ENCODE results near the gene PDGFC. TPM values are rescaled to one million over a fixed set of nuclear protein-coding genes. Genes with fewer than 3 reads are reported as not detected.

PDGFC gene
- total and polyA plus RNA-seq, 2 of the 13 experiments (the other 11 are each of a cell fraction or from before 2014, with no cell fraction given), result 4.6 to 9.1 TPM

DNA sequence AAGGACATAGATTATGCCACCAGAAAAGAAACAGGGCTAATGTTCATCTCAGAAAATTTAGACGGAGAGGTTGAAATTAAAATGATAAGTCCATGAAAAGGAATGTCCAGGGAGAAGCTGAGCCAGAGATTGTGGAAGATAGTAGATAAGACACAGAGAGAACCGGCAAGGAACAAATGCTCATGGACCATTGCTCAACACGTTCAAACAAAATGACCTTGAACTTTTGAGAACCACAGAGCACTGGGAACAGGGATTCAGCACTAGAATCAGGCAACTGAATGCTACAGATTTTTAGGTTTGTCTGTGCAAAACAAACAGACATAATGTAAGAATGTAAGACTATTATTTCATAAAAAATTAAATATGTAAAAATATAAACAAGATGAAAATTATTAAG, 206.3 kb downstream of the PDGFC start (continued):
- TF ChIP-seq ZNF329 (CRISPR knock-in tag; IDR thresholded peaks at IDR 0.05; ENCODE audit: low read depth) (no peak), MBNL3 (CRISPR knock-in tag; conservative IDR thresholded peaks at IDR 0.05) (no peak), MYC (CRISPR knock-in tag; IDR thresholded peaks at IDR 0.05; ENCODE audit: borderline replicate concordance) (no peak), ZNF652 (CRISPR knock-in tag; IDR thresholded peaks at IDR 0.05; ENCODE audit: borderline replicate concordance, low read depth) (no peak), ZNF350 (CRISPR knock-in tag; IDR thresholded peaks at IDR 0.05; ENCODE audit: borderline replicate concordance, low read depth) (no peak), FOSL2 (CRISPR knock-in tag; IDR thresholded peaks at IDR 0.05) (peak; percentile 28; the same call in 1 of the 2 replicates), ZNF670 (CRISPR knock-in tag; IDR thresholded peaks at IDR 0.05; ENCODE audit: borderline replicate concordance) (no peak), ZNF17 (CRISPR knock-in tag; IDR thresholded peaks at IDR 0.05) (no peak), NR2F1 (CRISPR knock-in tag; IDR thresholded peaks at IDR 0.05) (peak; percentile 23 to 36; a peak in 1 of 4 replicates), RFX1 (IDR thresholded peaks at IDR 0.05) (no peak), MXD3 (CRISPR knock-in tag; IDR thresholded peaks at IDR 0.05) (no peak), ZNF3 (CRISPR knock-in tag; IDR thresholded peaks at IDR 0.05) (no peak), ARNT (IDR thresholded peaks at IDR 0.05) (no peak), NFRKB (IDR thresholded peaks at IDR 0.05) (no peak), THAP11 (CRISPR knock-in tag; IDR thresholded peaks at IDR 0.05) (no peak), ZFYVE20 (CRISPR knock-in tag; IDR thresholded peaks at IDR 0.05; ENCODE audit: borderline replicate concordance, low read depth) (no peak), SALL1 (CRISPR knock-in tag; IDR thresholded peaks at IDR 0.05) (peak; percentile 26; the same call in 1 of the 2 replicates), FLYWCH1 (CRISPR knock-in tag; IDR thresholded peaks at IDR 0.05) (no peak), SCMH1 (CRISPR knock-in tag; IDR thresholded peaks at IDR 0.05; ENCODE audit: borderline replicate concordance) (no peak), REPIN1 (CRISPR knock-in tag; IDR thresholded peaks at IDR 0.05; ENCODE audit: borderline replicate concordance, low read depth) (no peak), KAT8 (CRISPR knock-in tag; IDR thresholded peaks at IDR 0.05) (0 out of 2 replicates have a peak, but pooled peaks have one; percentile 18), POLR2AphosphoS5 (IDR thresholded peaks at IDR 0.05; ENCODE audit: low read depth, low read length) (no peak), ZMYM2 (CRISPR knock-in tag; IDR thresholded peaks at IDR 0.05) (no peak), PAWR (CRISPR knock-in tag; IDR thresholded peaks at IDR 0.05; ENCODE audit: borderline replicate concordance) (no peak), ATF2 (CRISPR knock-in tag; IDR thresholded peaks at IDR 0.05) (no peak), CCDC6 (CRISPR knock-in tag; IDR thresholded peaks at IDR 0.05) (no peak)
- TF ChIP-seq, protein P1, sequence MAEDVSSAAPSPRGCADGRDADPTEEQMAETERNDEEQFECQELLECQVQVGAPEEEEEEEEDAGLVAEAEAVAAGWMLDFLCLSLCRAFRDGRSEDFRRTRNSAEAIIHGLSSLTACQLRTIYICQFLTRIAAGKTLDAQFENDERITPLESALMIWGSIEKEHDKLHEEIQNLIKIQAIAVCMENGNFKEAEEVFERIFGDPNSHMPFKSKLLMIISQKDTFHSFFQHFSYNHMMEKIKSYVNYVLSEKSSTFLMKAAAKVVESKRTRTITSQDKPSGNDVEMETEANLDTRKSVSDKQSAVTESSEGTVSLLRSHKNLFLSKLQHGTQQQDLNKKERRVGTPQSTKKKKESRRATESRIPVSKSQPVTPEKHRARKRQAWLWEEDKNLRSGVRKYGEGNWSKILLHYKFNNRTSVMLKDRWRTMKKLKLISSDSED (CRISPR knock-in tag; IDR thresholded peaks at IDR 0.05), result no peak
- TF ChIP-seq, protein P2, sequence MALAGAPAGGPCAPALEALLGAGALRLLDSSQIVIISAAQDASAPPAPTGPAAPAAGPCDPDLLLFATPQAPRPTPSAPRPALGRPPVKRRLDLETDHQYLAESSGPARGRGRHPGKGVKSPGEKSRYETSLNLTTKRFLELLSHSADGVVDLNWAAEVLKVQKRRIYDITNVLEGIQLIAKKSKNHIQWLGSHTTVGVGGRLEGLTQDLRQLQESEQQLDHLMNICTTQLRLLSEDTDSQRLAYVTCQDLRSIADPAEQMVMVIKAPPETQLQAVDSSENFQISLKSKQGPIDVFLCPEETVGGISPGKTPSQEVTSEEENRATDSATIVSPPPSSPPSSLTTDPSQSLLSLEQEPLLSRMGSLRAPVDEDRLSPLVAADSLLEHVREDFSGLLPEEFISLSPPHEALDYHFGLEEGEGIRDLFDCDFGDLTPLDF (CRISPR knock-in tag; IDR thresholded peaks at IDR 0.05), result no peak
- TF ChIP-seq, protein P3, sequence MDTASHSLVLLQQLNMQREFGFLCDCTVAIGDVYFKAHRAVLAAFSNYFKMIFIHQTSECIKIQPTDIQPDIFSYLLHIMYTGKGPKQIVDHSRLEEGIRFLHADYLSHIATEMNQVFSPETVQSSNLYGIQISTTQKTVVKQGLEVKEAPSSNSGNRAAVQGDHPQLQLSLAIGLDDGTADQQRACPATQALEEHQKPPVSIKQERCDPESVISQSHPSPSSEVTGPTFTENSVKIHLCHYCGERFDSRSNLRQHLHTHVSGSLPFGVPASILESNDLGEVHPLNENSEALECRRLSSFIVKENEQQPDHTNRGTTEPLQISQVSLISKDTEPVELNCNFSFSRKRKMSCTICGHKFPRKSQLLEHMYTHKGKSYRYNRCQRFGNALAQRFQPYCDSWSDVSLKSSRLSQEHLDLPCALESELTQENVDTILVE (CRISPR knock-in tag; IDR thresholded peaks at IDR 0.05), result no peak

All from HepG2 (cell line).